HG03066 (cell line): ENCODE measurements around the gene MALSU1.

ENCODE experiments used
- ATAC-seq: cut with Tn5 transposase; IDR thresholded peaks from one replicate; pipeline ENCODE4 v1.9.1; 2021; ENCODE audit warnings: low read depth; ENCODE audit not compliant: unreplicated experiment

The MALSU1 gene

DNA sequence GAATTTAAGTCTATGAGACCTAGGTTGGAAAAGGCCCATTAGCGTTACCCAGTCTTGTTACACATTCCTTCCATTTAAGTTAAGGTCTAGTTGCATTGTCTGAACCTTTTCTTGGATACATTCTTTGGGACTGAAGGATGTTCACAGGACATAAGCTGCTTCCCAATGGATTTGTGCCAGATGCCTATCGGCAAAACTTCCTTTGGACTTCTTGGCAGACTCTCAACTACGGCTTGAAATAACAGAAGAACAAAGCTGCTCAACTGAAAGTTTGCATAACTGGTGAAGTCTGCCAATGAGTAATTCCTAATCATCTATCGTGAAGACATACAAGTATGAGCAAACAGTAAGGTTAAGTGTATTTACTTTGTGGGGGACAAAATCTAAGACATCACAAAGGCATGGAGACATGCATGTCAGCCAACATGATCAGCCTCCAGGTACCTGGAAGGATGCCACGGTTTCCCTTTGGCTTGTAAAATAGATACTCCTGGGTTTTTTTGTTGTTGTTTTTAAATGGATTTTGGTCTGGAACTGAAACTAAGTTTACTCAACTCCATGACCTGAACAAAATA, 35.4 kb downstream of the MALSU1 start:
- ATAC-seq = no peak

DNA sequence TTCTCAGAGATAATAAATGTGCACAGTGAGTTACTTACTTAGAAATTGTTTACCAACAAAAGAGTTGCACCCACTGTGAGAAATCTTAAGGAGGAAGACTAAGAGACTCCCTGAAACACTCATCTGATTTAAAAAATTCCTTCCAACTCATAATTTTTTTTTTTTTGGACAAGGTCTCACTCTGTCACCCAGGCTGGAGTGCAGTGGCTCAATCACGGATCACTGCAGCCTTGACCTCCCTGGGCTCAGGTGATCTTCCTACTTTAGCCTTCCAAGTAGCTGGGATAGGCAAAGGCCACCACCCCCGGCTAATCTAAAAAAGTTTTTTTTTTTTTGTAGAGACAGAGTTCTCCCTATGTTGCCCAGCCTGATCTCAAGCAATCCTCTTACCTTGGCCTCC, 36.0 kb downstream of the MALSU1 start:
- no peak for ATAC-seq

GRCh38 chr7:23335621-23336020, 36.5 kb downstream of the MALSU1 start:
- ATAC-seq = no peak

GRCh38 chr7:23336086-23336485, 36.9 kb downstream of the MALSU1 start:
- ATAC-seq = no peak

DNA sequence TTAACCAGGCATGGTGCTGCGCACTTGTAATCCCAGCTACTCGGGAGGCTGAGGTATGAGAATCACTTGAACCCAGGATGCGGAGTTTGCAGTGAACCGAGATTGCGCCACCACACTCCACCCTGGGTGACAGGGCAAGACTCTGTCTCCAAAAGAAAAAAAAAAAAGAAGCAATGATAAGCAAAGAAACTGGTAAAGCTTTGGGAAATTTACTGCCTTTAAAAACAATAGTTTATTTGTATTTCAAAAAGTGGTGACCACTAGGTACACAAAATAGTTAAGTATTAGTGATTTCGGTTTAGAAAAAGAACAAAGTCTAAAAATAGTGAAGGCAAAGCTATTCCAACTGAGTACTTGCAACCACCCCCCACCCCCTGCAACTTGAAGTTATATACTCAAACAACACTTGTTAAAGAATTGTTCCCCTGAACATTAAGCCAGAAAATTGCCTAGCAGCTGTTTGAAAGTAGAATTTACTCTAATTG, 37.7 kb downstream of the MALSU1 start:
- ATAC-seq = no peak

- ATAC-seq = no peak
Measured at GRCh38 chr7:23337374-23337773, 38.2 kb downstream of the MALSU1 start.

GRCh38 chr7:23338439-23338838, 39.3 kb downstream of the MALSU1 start:
- no peak for ATAC-seq

DNA sequence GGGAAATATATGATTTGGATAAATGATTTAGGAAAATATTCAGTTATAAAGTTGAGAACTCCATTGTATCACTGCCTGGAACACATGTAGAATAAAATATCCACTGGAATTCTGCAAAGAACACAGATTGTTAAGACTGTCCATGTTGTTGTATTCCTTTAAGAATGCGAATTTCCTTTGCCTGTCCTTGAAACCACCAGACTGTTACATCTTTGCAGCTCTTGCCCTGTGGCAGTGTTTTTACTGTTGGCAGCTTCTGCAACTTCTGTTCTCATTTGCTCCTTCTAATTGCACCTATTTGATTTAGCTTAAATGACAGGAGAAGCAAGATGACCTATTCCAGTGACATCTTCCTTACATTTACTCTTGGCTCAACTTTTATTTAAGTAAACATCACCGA, 39.7 kb downstream of the MALSU1 start:
- no peak for ATAC-seq

- ATAC-seq = no peak
Measured at GRCh38 chr7:23341846-23342598, 42.9 kb downstream of the MALSU1 start.

- ATAC-seq = no peak
Measured at GRCh38 chr7:23343102-23343501, 44.0 kb downstream of the MALSU1 start.

- no peak for ATAC-seq
Measured at GRCh38 chr7:23343806-23344475, 44.8 kb downstream of the MALSU1 start.

- no peak for ATAC-seq
Measured at GRCh38 chr7:23345601-23346000, 46.5 kb downstream of the MALSU1 start.

GRCh38 chr7:23346316-23346715, 47.2 kb downstream of the MALSU1 start:
- ATAC-seq = peak; percentile 45

DNA sequence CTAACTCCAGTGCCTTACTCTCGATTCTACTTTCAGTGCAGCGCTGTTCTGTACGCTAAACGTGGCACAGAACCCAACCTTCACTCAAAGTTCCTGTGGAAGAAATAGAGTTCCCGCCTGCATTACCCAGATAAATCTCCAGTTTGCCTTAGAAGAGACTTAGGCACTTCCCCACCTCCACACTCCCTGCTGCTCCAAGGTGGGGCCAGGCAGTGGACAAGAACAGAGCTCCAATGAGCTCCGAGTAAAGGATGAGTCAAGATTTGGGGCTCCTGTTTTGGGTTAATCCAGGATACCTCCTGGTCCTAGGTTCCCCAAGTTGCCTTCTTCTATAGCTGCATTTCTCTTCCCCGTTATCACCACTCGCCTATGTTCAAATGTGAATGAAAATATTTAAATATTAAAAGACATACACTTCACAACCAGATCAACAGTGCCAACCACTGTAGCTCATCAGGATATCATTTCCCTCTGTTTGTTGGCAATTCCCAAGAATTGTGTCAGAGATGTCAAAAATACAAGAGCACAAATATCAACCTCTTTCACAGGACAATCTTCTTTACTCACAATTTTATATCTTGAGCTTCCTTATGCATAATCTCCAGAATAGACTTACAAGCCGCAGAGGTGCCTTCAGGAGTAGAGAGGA, 48.0 kb downstream of the MALSU1 start:
- ATAC-seq = no peak

DNA sequence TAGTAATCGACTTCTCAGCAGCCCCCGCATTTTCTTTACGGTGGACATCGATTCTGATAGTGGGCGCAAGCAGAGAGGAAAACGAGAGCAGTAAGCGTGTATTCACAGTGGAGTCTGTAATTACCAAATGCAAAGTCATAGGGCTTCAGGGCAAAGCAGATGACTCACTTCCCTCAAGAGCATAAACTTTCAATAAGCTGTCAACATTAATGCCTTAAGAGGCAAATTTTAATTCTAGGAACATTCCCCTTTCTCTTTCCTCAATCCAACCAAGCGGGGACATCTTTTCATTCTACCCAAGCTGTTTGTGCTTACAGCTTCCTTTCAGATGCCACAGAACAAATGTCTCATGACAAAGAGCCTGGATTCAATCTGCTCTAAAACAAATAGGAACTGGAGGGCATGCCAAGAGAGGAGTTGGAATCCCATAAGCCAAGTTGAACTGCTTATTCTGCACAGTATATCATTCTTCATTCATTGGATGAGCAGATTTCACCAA, 48.6 kb downstream of the MALSU1 start:
- no peak for ATAC-seq

DNA sequence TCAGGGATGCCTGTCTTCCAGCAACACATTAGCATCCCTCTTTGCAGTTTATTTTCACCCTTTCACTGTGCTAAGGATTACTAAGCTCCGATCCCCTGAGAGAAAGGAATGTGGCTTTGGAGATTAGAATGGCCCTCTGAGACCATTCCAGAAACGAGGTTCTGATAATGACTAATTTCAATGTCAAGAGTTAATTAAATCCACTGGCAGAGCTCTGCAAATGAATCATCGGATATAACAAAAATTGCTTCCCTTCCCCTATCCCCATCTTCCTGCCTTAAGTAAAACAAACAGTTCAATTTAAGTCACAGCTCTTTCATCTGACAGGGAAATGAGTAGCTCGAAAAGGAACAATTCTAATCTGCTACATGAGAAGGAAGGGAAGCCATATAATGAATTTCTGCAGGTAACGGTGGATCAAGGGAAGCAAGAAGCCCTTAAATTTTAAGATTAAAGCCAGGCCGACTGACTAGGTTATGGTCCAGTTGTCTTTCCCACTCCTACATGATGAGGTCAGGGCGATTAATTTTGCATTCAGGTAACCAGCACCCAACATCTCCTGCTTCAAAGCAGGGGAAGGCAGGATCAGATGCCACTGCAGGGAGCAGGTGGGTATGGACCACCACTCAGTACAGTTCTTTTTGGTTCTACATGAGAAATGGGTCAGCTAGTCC, 50.5 kb downstream of the MALSU1 start:
- no peak for ATAC-seq

GRCh38 chr7:23350466-23350865, 51.3 kb downstream of the MALSU1 start:
- ATAC-seq = no peak

DNA sequence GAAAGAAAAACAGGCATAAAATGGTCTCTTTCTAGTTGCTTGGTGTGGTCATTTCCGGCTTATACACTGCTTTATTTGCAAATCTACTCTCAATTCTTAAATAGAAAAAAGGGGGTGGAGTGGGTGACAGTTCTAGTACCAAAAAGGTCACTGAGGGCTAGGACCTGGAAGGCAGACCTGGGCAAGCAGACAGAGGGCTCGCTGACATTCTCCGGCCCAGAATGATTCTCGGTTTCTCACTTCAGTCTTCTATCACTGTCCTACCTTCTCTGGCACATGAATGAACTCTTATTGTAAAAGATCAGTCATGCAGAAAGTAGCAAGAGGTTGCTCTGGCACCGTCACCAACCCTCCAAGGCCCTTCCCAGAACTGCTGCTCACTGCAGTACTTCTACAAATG, 54.0 kb downstream of the MALSU1 start:
- ATAC-seq = peak; percentile 44

GRCh38 chr7:23356168-23356567, 57.0 kb downstream of the MALSU1 start:
- no peak for ATAC-seq

DNA sequence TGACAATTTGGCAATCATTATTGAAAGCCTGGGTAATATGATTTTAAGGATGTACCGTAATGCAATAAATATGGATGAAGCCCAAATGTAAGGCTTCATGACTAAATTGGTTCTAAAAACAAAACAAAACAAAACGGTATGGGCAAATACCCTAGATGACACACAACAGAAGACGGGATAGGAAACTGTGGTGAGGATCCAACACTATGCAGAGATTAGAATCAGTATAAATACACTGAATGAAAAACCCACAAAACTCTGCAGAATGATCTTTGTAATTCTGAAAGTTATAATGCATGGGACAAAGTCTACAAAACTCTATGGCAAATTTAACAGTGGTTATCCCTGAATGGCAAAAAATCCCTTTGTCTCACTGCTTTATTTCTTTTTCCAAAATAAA, 57.6 kb downstream of the MALSU1 start:
- ATAC-seq = no peak
